GM12878 (cell line): Measurements from ENCODE around the gene POLR3A. TPM values are rescaled to one million over a fixed set of nuclear protein-coding genes. Genes with fewer than 3 reads are reported as not detected.

Source experiments
- ATAC-seq: fragments of 200-7000 bp; cut with Tn5 transposase; 3 replicates; pipeline ENCODE4 v1.9.1; 2020; ENCODE audit warnings: mild to moderate bottlenecking, moderate library complexity
- BruUV-seq: library from RNA; stranded (reverse); fragments of 400-500 nt; replicated peaks from 2 replicates; lab custom pipeline; 2021; lab: Mats Ljungman, UMichigan
- CTCF ChIA-PET: fragments of 300-600 bp; sonication (Branson Sonifier 250); formaldehyde crosslinking; extraction: SDS; loops from one replicate; lab custom pipeline; 2021; ENCODE audit warnings: inconsistent platforms; lab: Yijun Ruan, JAX
- POLR2A ChIA-PET: fragments of 350-600 bp; formaldehyde crosslinking; extraction: SDS; loops from one replicate; lab custom pipeline; 2021; ENCODE audit warnings: inconsistent platforms; lab: Charles Lee
- RAD21 ChIA-PET: fragments of 300-600 bp; sonication (Branson Sonifier 250); formaldehyde crosslinking; loops from one replicate; lab custom pipeline; 2023; ENCODE audit warnings: antibody characterized with exemption; ENCODE audit not compliant: unreplicated experiment; lab: Charles Lee
- SMC1A ChIA-PET: fragments of 300-600 bp; sonication (Branson Sonifier 250); formaldehyde crosslinking; loops from one replicate; lab custom pipeline; 2023; ENCODE audit not compliant: unreplicated experiment, uncharacterized antibody; lab: Charles Lee
- DNase-seq: peaks from one replicate; pipeline ENCODE4 v3.0.0-alpha.2; 2011; ENCODE audit warnings: low read depth, low spot score
- FAIRE-seq: peaks from 3 replicates; lab custom pipeline; 2011; peaks lifted over from hg19 to GRCh38; lab: Jason Lieb, UNC
- H2AFZ ChIP-seq: 2 replicates; pipeline ENCODE4 v1.6.0; 2011; ENCODE audit warnings: low read depth, low read length, control low read depth; ENCODE audit not compliant: control insufficient read depth
- H3K27ac ChIP-seq: 2 replicates; pipeline ENCODE4 v1.5.1; 2011; ENCODE audit warnings: control low read depth; ENCODE audit not compliant: control insufficient read depth, insufficient read depth
- H3K27me3 ChIP-seq, 2 experiments: replicated peaks in 1 of 2; 2 replicates each; pipeline versions ENCODE4 v1.6.0 to v1.6.1; 2011; ENCODE audit warnings: low read length in 1 of 2; ENCODE audit not compliant: control insufficient read depth in 2 of 2, insufficient read depth in 2 of 2
- H3K36me3 ChIP-seq, 2 experiments: 2 replicates each; pipeline ENCODE4 v1.5.1; 2011; ENCODE audit warnings: low read length in 1 of 2; ENCODE audit not compliant: control insufficient read depth in 2 of 2, insufficient read depth in 2 of 2
- H3K4me1 ChIP-seq: 2 replicates; pipeline ENCODE4 v1.6.1; 2011; ENCODE audit warnings: mild to moderate bottlenecking, low read length, moderate library complexity, mixed read lengths; ENCODE audit not compliant: control insufficient read depth, insufficient read depth
- H3K4me2 ChIP-seq: 2 replicates; pipeline ENCODE4 v1.6.0; 2011; ENCODE audit warnings: control low read depth; ENCODE audit not compliant: control insufficient read depth, insufficient read depth
- H3K4me3 ChIP-seq: fragments of 200-600 bp; sonication (generic); 2 replicates; pipeline ENCODE4 v1.5.1; 2016
- H3K79me2 ChIP-seq: 2 replicates; pipeline ENCODE4 v1.6.0; 2011; ENCODE audit warnings: low read length; ENCODE audit not compliant: control insufficient read depth, insufficient read depth
- H3K9ac ChIP-seq: 2 replicates; pipeline ENCODE4 v1.8.0; 2011; ENCODE audit warnings: low read length, control low read depth, mixed read lengths; ENCODE audit not compliant: control insufficient read depth, insufficient read depth
- H3K9me3 ChIP-seq: replicated peaks from 3 replicates; pipeline ENCODE4 v1.5.1; 2011; ENCODE audit warnings: mild to moderate bottlenecking, low read length; ENCODE audit not compliant: control insufficient read depth, insufficient read depth
- H4K20me1 ChIP-seq: 2 replicates; pipeline ENCODE4 v1.6.0; 2011; ENCODE audit not compliant: control insufficient read depth, insufficient read depth
- DPF2 ChIP-seq: fragments of 450-650 bp; IDR thresholded peaks from 2 replicates; pipeline ENCODE4 v1.6.1; 2017; ENCODE audit warnings: mild to moderate bottlenecking
- HDGF ChIP-seq: fragments of 450-650 bp; IDR thresholded peaks from 2 replicates; pipeline ENCODE4 v1.6.1; 2016; ENCODE audit warnings: antibody characterized with exemption
- KDM1A ChIP-seq: fragments of 200-600 bp; sonication (generic); IDR thresholded peaks from 2 replicates; pipeline ENCODE4 v1.6.1; 2016; ENCODE audit warnings: borderline replicate concordance
- NRF1 ChIP-seq: conservative IDR thresholded peaks from 2 replicates; pipeline ENCODE4 v1.6.1; 2011; ENCODE audit warnings: mild to moderate bottlenecking, low read depth, low read length, improper control_type of control experiment
- POLR2AphosphoS2 ChIP-seq: IDR thresholded peaks from 2 replicates; pipeline ENCODE4 v1.6.1; 2011; ENCODE audit warnings: low read depth, mild to moderate bottlenecking, low read length, improper control_type of control experiment, moderate library complexity
- SMARCA5 ChIP-seq: fragments of 450-650 bp; IDR thresholded peaks from 2 replicates; pipeline ENCODE4 v1.6.1; 2017; ENCODE audit warnings: mild to moderate bottlenecking
- ZBED1 ChIP-seq: IDR thresholded peaks from 2 replicates; pipeline ENCODE4 v1.6.1; 2016; ENCODE audit warnings: borderline replicate concordance
- ZBTB40 ChIP-seq: fragments of 450-650 bp; IDR thresholded peaks from 2 replicates; pipeline ENCODE4 v1.6.1; 2016; ENCODE audit warnings: mild to moderate bottlenecking, moderate library complexity, borderline replicate concordance
- WGBS: methylation state at CpG from one replicate; pipeline ENCODE4 v1.1.6; 2016; ENCODE audit warnings: low lambda C conversion rate; ENCODE audit not compliant: insufficient replicate concordance, insufficient coverage; ENCODE audit errors: missing lambda C conversion rate; 5-methylcytosine and 5-hydroxymethylcytosine counted together
- in situ Hi-C: fragments of 300-500 bp; cut with MboI; formaldehyde crosslinking; loops from 9 replicates; pipeline ENCODE4 v1.14.3; 2018; ENCODE audit warnings: mixed read lengths
- intact Hi-C: fragments of 100-400 bp; cut with micrococcal nuclease; formaldehyde crosslinking; loops from one replicate; pipeline ENCODE4 v1.14.2; 2022; ENCODE audit not compliant: unreplicated experiment
- polyA plus RNA-seq, 11 experiments: library from polyadenylated mRNA; depleted of rRNA in 4 of 11; unstranded in 6 of 11; stranded (reverse) in 5 of 11; fragments of >200 nt; fragmentation: Nextera tagmentation in 4 of 11; fragmentation: Illumina TruSeq in 1 of 11; extraction: Ambion mirVana in 4 of 11; extraction: Trizol in 1 of 11; gene quantifications; 1 replicate in 1 of 11; 2 replicates in 10 of 11; pipeline versions ENCODE4 v1.2.1 to v1.2.3, GENCODE V29; 2011 to 2016; ENCODE audit warnings: inconsistent platforms in 2 of 11, missing spikeins in 2 of 11, low read depth in 1 of 11
- total RNA-seq, 4 experiments: library from RNA; depleted of rRNA in 3 of 4; stranded (reverse); fragments of >200 nt in 3 of 4; fragmentation: Illumina TruSeq in 1 of 4; extraction: Trizol in 1 of 4; gene quantifications; 2 replicates each; pipeline versions ENCODE4 v1.2.1 to v1.2.3, GENCODE V29; 2013 to 2021
- TF ChIP-seq, protein P1 (sequence below): IDR thresholded peaks from 2 replicates; pipeline ENCODE4 v1.6.1; 2012; ENCODE audit warnings: improper control_type of control experiment, low read depth, low read length; ENCODE audit not compliant: insufficient replicate concordance
- TF ChIP-seq, protein P2 (sequence below): IDR thresholded peaks from 2 replicates; pipeline ENCODE4 v1.6.1; 2012; ENCODE audit warnings: mild to moderate bottlenecking, low read depth, low read length

The POLR3A gene
- total and polyA plus RNA-seq, 10 of the 15 experiments (the other 5 are each of a cell fraction or from before 2014, with no cell fraction given), result 5.4 to 20.4 (median 14.4) TPM

GRCh38 chr10:78011065-78011464 lies 18.2 kb downstream of the POLR3A start:
- intact Hi-C loops (no loop called here), in situ Hi-C loops (no loop called here)
- TF ChIP-seq NRF1 (no peak), POLR2AphosphoS2 (no peak), KDM1A (no peak), ZBTB40 (no peak), SMARCA5 (no peak), HDGF (no peak), DPF2 (no peak), ZBED1 (no peak)
- TF ChIP-seq, protein P1, sequence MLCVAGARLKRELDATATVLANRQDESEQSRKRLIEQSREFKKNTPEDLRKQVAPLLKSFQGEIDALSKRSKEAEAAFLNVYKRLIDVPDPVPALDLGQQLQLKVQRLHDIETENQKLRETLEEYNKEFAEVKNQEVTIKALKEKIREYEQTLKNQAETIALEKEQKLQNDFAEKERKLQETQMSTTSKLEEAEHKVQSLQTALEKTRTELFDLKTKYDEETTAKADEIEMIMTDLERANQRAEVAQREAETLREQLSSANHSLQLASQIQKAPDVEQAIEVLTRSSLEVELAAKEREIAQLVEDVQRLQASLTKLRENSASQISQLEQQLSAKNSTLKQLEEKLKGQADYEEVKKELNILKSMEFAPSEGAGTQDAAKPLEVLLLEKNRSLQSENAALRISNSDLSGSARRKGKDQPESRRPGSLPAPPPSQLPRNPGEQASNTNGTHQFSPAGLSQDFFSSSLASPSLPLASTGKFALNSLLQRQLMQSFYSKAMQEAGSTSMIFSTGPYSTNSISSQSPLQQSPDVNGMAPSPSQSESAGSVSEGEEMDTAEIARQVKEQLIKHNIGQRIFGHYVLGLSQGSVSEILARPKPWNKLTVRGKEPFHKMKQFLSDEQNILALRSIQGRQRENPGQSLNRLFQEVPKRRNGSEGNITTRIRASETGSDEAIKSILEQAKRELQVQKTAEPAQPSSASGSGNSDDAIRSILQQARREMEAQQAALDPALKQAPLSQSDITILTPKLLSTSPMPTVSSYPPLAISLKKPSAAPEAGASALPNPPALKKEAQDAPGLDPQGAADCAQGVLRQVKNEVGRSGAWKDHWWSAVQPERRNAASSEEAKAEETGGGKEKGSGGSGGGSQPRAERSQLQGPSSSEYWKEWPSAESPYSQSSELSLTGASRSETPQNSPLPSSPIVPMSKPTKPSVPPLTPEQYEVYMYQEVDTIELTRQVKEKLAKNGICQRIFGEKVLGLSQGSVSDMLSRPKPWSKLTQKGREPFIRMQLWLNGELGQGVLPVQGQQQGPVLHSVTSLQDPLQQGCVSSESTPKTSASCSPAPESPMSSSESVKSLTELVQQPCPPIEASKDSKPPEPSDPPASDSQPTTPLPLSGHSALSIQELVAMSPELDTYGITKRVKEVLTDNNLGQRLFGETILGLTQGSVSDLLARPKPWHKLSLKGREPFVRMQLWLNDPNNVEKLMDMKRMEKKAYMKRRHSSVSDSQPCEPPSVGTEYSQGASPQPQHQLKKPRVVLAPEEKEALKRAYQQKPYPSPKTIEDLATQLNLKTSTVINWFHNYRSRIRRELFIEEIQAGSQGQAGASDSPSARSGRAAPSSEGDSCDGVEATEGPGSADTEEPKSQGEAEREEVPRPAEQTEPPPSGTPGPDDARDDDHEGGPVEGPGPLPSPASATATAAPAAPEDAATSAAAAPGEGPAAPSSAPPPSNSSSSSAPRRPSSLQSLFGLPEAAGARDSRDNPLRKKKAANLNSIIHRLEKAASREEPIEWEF, result no peak
- TF ChIP-seq, protein P2, sequence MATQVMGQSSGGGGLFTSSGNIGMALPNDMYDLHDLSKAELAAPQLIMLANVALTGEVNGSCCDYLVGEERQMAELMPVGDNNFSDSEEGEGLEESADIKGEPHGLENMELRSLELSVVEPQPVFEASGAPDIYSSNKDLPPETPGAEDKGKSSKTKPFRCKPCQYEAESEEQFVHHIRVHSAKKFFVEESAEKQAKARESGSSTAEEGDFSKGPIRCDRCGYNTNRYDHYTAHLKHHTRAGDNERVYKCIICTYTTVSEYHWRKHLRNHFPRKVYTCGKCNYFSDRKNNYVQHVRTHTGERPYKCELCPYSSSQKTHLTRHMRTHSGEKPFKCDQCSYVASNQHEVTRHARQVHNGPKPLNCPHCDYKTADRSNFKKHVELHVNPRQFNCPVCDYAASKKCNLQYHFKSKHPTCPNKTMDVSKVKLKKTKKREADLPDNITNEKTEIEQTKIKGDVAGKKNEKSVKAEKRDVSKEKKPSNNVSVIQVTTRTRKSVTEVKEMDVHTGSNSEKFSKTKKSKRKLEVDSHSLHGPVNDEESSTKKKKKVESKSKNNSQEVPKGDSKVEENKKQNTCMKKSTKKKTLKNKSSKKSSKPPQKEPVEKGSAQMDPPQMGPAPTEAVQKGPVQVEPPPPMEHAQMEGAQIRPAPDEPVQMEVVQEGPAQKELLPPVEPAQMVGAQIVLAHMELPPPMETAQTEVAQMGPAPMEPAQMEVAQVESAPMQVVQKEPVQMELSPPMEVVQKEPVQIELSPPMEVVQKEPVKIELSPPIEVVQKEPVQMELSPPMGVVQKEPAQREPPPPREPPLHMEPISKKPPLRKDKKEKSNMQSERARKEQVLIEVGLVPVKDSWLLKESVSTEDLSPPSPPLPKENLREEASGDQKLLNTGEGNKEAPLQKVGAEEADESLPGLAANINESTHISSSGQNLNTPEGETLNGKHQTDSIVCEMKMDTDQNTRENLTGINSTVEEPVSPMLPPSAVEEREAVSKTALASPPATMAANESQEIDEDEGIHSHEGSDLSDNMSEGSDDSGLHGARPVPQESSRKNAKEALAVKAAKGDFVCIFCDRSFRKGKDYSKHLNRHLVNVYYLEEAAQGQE, result no peak
- Histone ChIP-seq H2AFZ (no peak overlapping the region), H3K9ac (no peak overlapping the region), H3K79me2 (no peaks in the 10 kb centered on the region), H3K36me3 (peaks cover 16 to 35% of the 10 kb centered on the region in 2 experiments), H3K27me3 (no peaks in the 10 kb centered on the region), H3K4me3 (no peak overlapping the region), H3K4me2 (no peak overlapping the region), H3K27ac (no peak overlapping the region), H4K20me1 (no peaks in the 10 kb centered on the region), H3K9me3 (no peaks in the 10 kb centered on the region), H3K4me1 (no peaks in the 10 kb centered on the region)
- DNase-seq (no peak), FAIRE-seq (no peak), ATAC-seq (no peak)
- 95% methylated on average over 4 of the region's 4 CpGs for WGBS
- CTCF ChIA-PET, result interaction anchor here (1.6 kb wide), 1 partner anchor 35 kb away, joined by 4 read pairs; no protein-coding TSS in a partner anchor
- RAD21 ChIA-PET, result no interaction called here
- POLR2A ChIA-PET, result no interaction called here
- BruUV-seq, result no TSS peak
- SMC1A ChIA-PET, result no interaction called here
